Trophoblast cell (in vitro differentiated cells and primary cell): ENCODE measurements around the gene HS2ST1.

Experiments
- DNase-seq, 2 donors: peaks; one replicate each; pipeline ENCODE4 v3.0.0-alpha.2; 2016
- H2AFZ ChIP-seq: 2 replicates; pipeline ENCODE4 v1.6.1; 2013; ENCODE audit warnings: low read length, moderate library complexity, mild to moderate bottlenecking; ENCODE audit not compliant: insufficient read depth, poor library complexity
- H2AK5ac ChIP-seq: 2 replicates; pipeline ENCODE4 v1.6.1; 2013; ENCODE audit warnings: mild to moderate bottlenecking, low read length
- H2BK120ac ChIP-seq: 2 replicates; pipeline ENCODE4 v1.6.1; 2013; ENCODE audit warnings: low read length, mild to moderate bottlenecking, moderate library complexity; ENCODE audit not compliant: insufficient read depth, poor library complexity
- H2BK12ac ChIP-seq: 2 replicates; pipeline ENCODE4 v1.6.1; 2013; ENCODE audit warnings: mild to moderate bottlenecking, low read length, moderate library complexity
- H2BK5ac ChIP-seq: 2 replicates; pipeline ENCODE4 v1.6.1; 2013; ENCODE audit warnings: low read length, low read depth, moderate library complexity, mild to moderate bottlenecking; ENCODE audit not compliant: poor library complexity
- H3K14ac ChIP-seq: 2 replicates; pipeline ENCODE4 v1.6.1; 2013; ENCODE audit warnings: mild to moderate bottlenecking, low read length
- H3K18ac ChIP-seq: 2 replicates; pipeline ENCODE4 v1.6.1; 2013; ENCODE audit warnings: mild to moderate bottlenecking, low read length
- H3K23ac ChIP-seq: 2 replicates; pipeline ENCODE4 v1.6.1; 2013; ENCODE audit warnings: low read length
- H3K27ac ChIP-seq: 2 replicates; pipeline ENCODE4 v1.5.1; 2013; ENCODE audit warnings: low read depth, mild to moderate bottlenecking, inconsistent platforms, low read length, moderate library complexity
- H3K27me3 ChIP-seq: 2 replicates; pipeline ENCODE4 v1.6.1; 2013; ENCODE audit warnings: inconsistent platforms, mild to moderate bottlenecking, low read length, moderate library complexity; ENCODE audit not compliant: insufficient read depth
- H3K36me3 ChIP-seq, 2 experiments: 1 replicate in 1 of 2; 2 replicates in 1 of 2; pipeline ENCODE4 v1.6.1; 2013; ENCODE audit warnings: low read length in 2 of 2, mild to moderate bottlenecking in 2 of 2, moderate library complexity in 1 of 2; ENCODE audit not compliant: insufficient read depth in 2 of 2, control insufficient read depth in 1 of 2
- H3K4ac ChIP-seq: 2 replicates; pipeline ENCODE4 v1.6.1; 2013; ENCODE audit warnings: low read depth, mild to moderate bottlenecking, low read length, moderate library complexity
- H3K4me1 ChIP-seq, 2 experiments: 1 replicate in 1 of 2; 2 replicates in 1 of 2; pipeline ENCODE4 v1.6.1; 2013; ENCODE audit warnings: low read length in 2 of 2, mild to moderate bottlenecking in 2 of 2, moderate library complexity in 1 of 2; ENCODE audit not compliant: insufficient read depth in 2 of 2, control insufficient read depth in 1 of 2
- H3K4me2 ChIP-seq: 2 replicates; pipeline ENCODE4 v1.6.1; 2013; ENCODE audit warnings: inconsistent platforms, mild to moderate bottlenecking, low read length, moderate library complexity
- H3K4me3 ChIP-seq: 2 replicates; pipeline ENCODE4 v1.5.1; 2013; ENCODE audit warnings: mild to moderate bottlenecking, low read depth, low read length, inconsistent platforms
- H3K79me1 ChIP-seq: one replicate; pipeline ENCODE4 v1.6.1; 2013; ENCODE audit warnings: low read length
- H3K79me2 ChIP-seq: 2 replicates; pipeline ENCODE4 v1.6.1; 2013; ENCODE audit warnings: low read length, mild to moderate bottlenecking; ENCODE audit not compliant: control insufficient read depth, insufficient read depth, poor library complexity
- H3K9ac ChIP-seq: 2 replicates; pipeline ENCODE4 v1.6.1; 2013; ENCODE audit warnings: mild to moderate bottlenecking, low read length
- H3K9me3 ChIP-seq: 2 replicates; pipeline ENCODE4 v1.6.1; 2013; ENCODE audit warnings: low read depth, mild to moderate bottlenecking, control low read depth, inconsistent platforms, low read length; ENCODE audit not compliant: insufficient read depth
- H4K12ac ChIP-seq: 2 replicates; pipeline ENCODE4 v1.6.1; 2013; ENCODE audit warnings: low read depth, mild to moderate bottlenecking, low read length, moderate library complexity
- H4K8ac ChIP-seq: 2 replicates; pipeline ENCODE4 v1.6.1; 2013; ENCODE audit warnings: low read depth, mild to moderate bottlenecking, low read length, moderate library complexity
- H4K91ac ChIP-seq: one replicate; pipeline ENCODE4 v1.6.1; 2013; ENCODE audit warnings: low read depth, mild to moderate bottlenecking, low read length, moderate library complexity
- WGBS: extraction: QIAGEN DNeasy Blood & Tissue Kit; methylation state at CpG from one replicate; pipeline ENCODE4 v1.1.7; 2013; ENCODE audit warnings: missing lambda C conversion rate; ENCODE audit not compliant: insufficient read length, insufficient coverage; ENCODE audit errors: extremely low coverage; 5-methylcytosine and 5-hydroxymethylcytosine counted together

The HS2ST1 gene

GRCh38 chr1:86972262-86972661, 57.8 kb downstream of the HS2ST1 start:
- H3K9ac ChIP-seq = no peak overlapping the region
- no CpG with 5 or more reads among the region's 2 CpGs for WGBS
- no peak overlapping the region for H2AK5ac ChIP-seq
- no peak overlapping the region for H2BK120ac ChIP-seq
- H3K4ac ChIP-seq = no peak overlapping the region
- no peaks in the 10 kb centered on the region for H3K79me1 ChIP-seq
- no peak for DNase-seq
- no peak overlapping the region for H3K27ac ChIP-seq
- no peak overlapping the region for H3K23ac ChIP-seq
- no peak overlapping the region for H4K8ac ChIP-seq
- no peak overlapping the region for H3K18ac ChIP-seq
- no peaks in the 10 kb centered on the region for H3K36me3 ChIP-seq
- H3K9me3 ChIP-seq = no peaks in the 10 kb centered on the region
- no peaks in the 10 kb centered on the region for H3K27me3 ChIP-seq
- H4K91ac ChIP-seq = no peak overlapping the region
- no peak overlapping the region for H4K12ac ChIP-seq
- no peak overlapping the region for H2AFZ ChIP-seq
- no peaks in the 10 kb centered on the region for H3K4me1 ChIP-seq
- no peak overlapping the region for H3K14ac ChIP-seq
- H2BK12ac ChIP-seq = no peak overlapping the region
- no peak overlapping the region for H2BK5ac ChIP-seq
- H3K4me3 ChIP-seq = no peak overlapping the region
- no peaks in the 10 kb centered on the region for H3K79me2 ChIP-seq
- no peak overlapping the region for H3K4me2 ChIP-seq

- Histone ChIP-seq H3K23ac (no peak overlapping the region), H3K79me2 (no peaks in the 10 kb centered on the region), H3K79me1 (no peaks in the 10 kb centered on the region), H3K18ac (no peak overlapping the region), H3K4me1 (no peaks in the 10 kb centered on the region), H3K14ac (no peak overlapping the region), H2BK12ac (no peak overlapping the region), H3K9ac (no peak overlapping the region), H4K91ac (no peak overlapping the region), H3K9me3 (no peaks in the 10 kb centered on the region), H3K4me2 (no peak overlapping the region), H3K36me3 (no peaks in the 10 kb centered on the region), H2AFZ (no peak overlapping the region), H3K4me3 (no peak overlapping the region), H4K8ac (no peak overlapping the region), H3K27me3 (no peaks in the 10 kb centered on the region), H3K4ac (no peak overlapping the region), H4K12ac (no peak overlapping the region), H2BK5ac (no peak overlapping the region), H2BK120ac (no peak overlapping the region), H2AK5ac (no peak overlapping the region), H3K27ac (no peak overlapping the region)
- DNase-seq = no peak
- no CpG with 5 or more reads among the region's 2 CpGs for WGBS
Observed at GRCh38 chr1:86975993-86976550, 61.6 kb downstream of the HS2ST1 start.

DNA sequence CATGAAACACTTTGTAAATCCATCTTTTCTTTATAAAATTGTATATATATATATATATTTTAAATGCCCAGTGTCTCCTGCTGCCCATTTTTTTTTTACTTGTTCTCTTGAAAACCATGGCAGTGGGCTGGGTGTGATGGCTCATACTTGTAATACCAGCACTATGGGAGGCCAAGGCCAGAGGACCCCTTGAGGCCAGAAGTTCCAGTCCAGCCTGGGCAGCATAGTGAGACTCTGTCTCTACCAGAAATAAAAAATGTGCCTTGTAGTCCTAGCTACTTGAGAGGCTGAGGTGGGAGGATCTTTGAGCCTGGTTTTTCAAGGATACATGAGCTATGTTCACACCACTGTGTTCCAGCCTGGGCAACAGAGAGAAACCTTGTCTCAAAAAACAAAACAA, 62.2 kb downstream of the HS2ST1 start:
- Histone ChIP-seq H3K14ac (no peak overlapping the region), H3K27me3 (no peaks in the 10 kb centered on the region), H2BK5ac (no peak overlapping the region), H3K9ac (no peak overlapping the region), H2BK12ac (no peak overlapping the region), H3K4ac (no peak overlapping the region), H4K12ac (no peak overlapping the region), H3K36me3 (no peaks in the 10 kb centered on the region), H2AK5ac (no peak overlapping the region), H3K4me2 (no peak overlapping the region), H3K4me1 (no peaks in the 10 kb centered on the region), H3K23ac (no peak overlapping the region), H3K27ac (no peak overlapping the region), H4K91ac (no peak overlapping the region), H3K79me2 (no peaks in the 10 kb centered on the region), H2BK120ac (no peak overlapping the region), H3K18ac (no peak overlapping the region), H3K9me3 (no peaks in the 10 kb centered on the region), H3K4me3 (no peak overlapping the region), H3K79me1 (no peaks in the 10 kb centered on the region), H4K8ac (no peak overlapping the region), H2AFZ (no peak overlapping the region)
- DNase-seq = no peak

- Histone ChIP-seq H2AK5ac (no peak overlapping the region), H4K8ac (no peak overlapping the region), H3K14ac (no peak overlapping the region), H3K9me3 (no peaks in the 10 kb centered on the region), H3K79me2 (no peaks in the 10 kb centered on the region), H3K9ac (no peak overlapping the region), H3K4me3 (no peak overlapping the region), H3K79me1 (no peaks in the 10 kb centered on the region), H3K27ac (no peak overlapping the region), H2BK12ac (no peak overlapping the region), H3K4me1 (peaks cover 0 to 2% of the 10 kb centered on the region in 2 experiments), H3K18ac (no peak overlapping the region), H3K4me2 (no peak overlapping the region), H4K91ac (no peak overlapping the region), H2AFZ (peak overlapping the region; percentile 0), H4K12ac (no peak overlapping the region), H2BK120ac (no peak overlapping the region), H2BK5ac (no peak overlapping the region), H3K36me3 (no peaks in the 10 kb centered on the region), H3K4ac (no peak overlapping the region), H3K27me3 (no peaks in the 10 kb centered on the region), H3K23ac (no peak overlapping the region)
- no CpG with 5 or more reads among the region's 7 CpGs for WGBS
- no peak for DNase-seq
Observed at GRCh38 chr1:86981482-86982213, 67.2 kb downstream of the HS2ST1 start.
